H9 (cell line): ENCODE measurements around the gene LRRC28. TPM values are rescaled to one million over a fixed set of nuclear protein-coding genes. Genes with fewer than 3 reads are reported as not detected.

Experiments
- DNase-seq: peaks from one replicate; pipeline ENCODE4 v3.0.0-alpha.2; 2017
- H2AFZ ChIP-seq: one replicate; pipeline ENCODE4 v1.6.1; 2013; ENCODE audit warnings: mild to moderate bottlenecking, low read length, control low read depth, moderate library complexity
- H2AK5ac ChIP-seq: 2 replicates; pipeline ENCODE4 v1.6.1; 2013; ENCODE audit warnings: low read length, control low read depth, mixed read lengths; ENCODE audit not compliant: insufficient read length
- H2BK120ac ChIP-seq: one replicate; pipeline ENCODE4 v1.6.1; 2013; ENCODE audit warnings: low read depth, mild to moderate bottlenecking, low read length, control low read depth, inconsistent platforms; ENCODE audit not compliant: poor library complexity, severe bottlenecking
- H2BK12ac ChIP-seq: 2 replicates; pipeline ENCODE4 v1.6.1; 2013; ENCODE audit warnings: low read length, control low read depth, mixed read lengths, low read depth; ENCODE audit not compliant: insufficient read length
- H2BK15ac ChIP-seq: 2 replicates; pipeline ENCODE4 v1.6.1; 2013; ENCODE audit warnings: low read depth, low read length, control low read depth
- H2BK20ac ChIP-seq: one replicate; pipeline ENCODE4 v1.6.1; 2013; ENCODE audit warnings: low read depth, mild to moderate bottlenecking, low read length, control low read depth, inconsistent platforms; ENCODE audit not compliant: poor library complexity, severe bottlenecking
- H2BK5ac ChIP-seq: 2 replicates; pipeline ENCODE4 v1.6.1; 2013; ENCODE audit warnings: low read length, control low read depth, mixed read lengths; ENCODE audit not compliant: insufficient read length
- H3K14ac ChIP-seq: 2 replicates; pipeline ENCODE4 v1.6.1; 2013; ENCODE audit warnings: low read length, control low read depth; ENCODE audit not compliant: insufficient read depth
- H3K18ac ChIP-seq: 2 replicates; pipeline ENCODE4 v1.6.1; 2013; ENCODE audit warnings: low read depth, mild to moderate bottlenecking, mixed read lengths, low read length, control low read depth; ENCODE audit not compliant: insufficient read length
- H3K23ac ChIP-seq: 2 replicates; pipeline ENCODE4 v1.6.1; 2013; ENCODE audit warnings: low read length, control low read depth, mixed read lengths, low read depth; ENCODE audit not compliant: insufficient read length
- H3K23me2 ChIP-seq: 2 replicates; pipeline ENCODE4 v1.6.1; 2013; ENCODE audit warnings: low read depth, mild to moderate bottlenecking, mixed read lengths, low read length, control low read depth; ENCODE audit not compliant: insufficient read length, poor library complexity, severe bottlenecking
- H3K27ac ChIP-seq: 2 replicates; pipeline ENCODE4 v1.5.1; 2013; ENCODE audit warnings: low read length, control low read depth, mixed read lengths, low read depth; ENCODE audit not compliant: insufficient read length
- H3K27me3 ChIP-seq: 2 replicates; pipeline ENCODE4 v1.6.1; 2013; ENCODE audit warnings: low read length, control low read depth, inconsistent platforms; ENCODE audit not compliant: insufficient read depth
- H3K4ac ChIP-seq: 2 replicates; pipeline ENCODE4 v1.6.1; 2013; ENCODE audit warnings: low read depth, mild to moderate bottlenecking, control low read depth, inconsistent platforms, low read length, moderate library complexity
- H3K4me1 ChIP-seq: 2 replicates; pipeline ENCODE4 v1.6.1; 2013; ENCODE audit warnings: low read length, control low read depth, inconsistent platforms; ENCODE audit not compliant: insufficient read depth
- H3K4me2 ChIP-seq: 2 replicates; pipeline ENCODE4 v1.6.1; 2013; ENCODE audit warnings: low read length, control low read depth, mixed read lengths; ENCODE audit not compliant: insufficient read length, insufficient read depth
- H3K56ac ChIP-seq: 2 replicates; pipeline ENCODE4 v1.6.1; 2013; ENCODE audit warnings: low read depth, mild to moderate bottlenecking, mixed read lengths, low read length, control low read depth; ENCODE audit not compliant: insufficient read length
- H3K79me1 ChIP-seq: 2 replicates; pipeline ENCODE4 v1.6.1; 2013; ENCODE audit warnings: low read depth, mild to moderate bottlenecking, moderate library complexity, low read length, control low read depth, inconsistent platforms; ENCODE audit not compliant: insufficient read depth, poor library complexity, severe bottlenecking
- H3K79me2 ChIP-seq: 2 replicates; pipeline ENCODE4 v1.6.1; 2013; ENCODE audit warnings: low read length, control low read depth, inconsistent platforms; ENCODE audit not compliant: insufficient read depth
- H3K9ac ChIP-seq: 2 replicates; pipeline ENCODE4 v1.6.1; 2013; ENCODE audit warnings: low read length, control low read depth, mixed read lengths; ENCODE audit not compliant: insufficient read length; ENCODE audit errors: extremely low read depth
- H3K9me3 ChIP-seq: one replicate; pipeline ENCODE4 v1.6.1; 2013; ENCODE audit warnings: low read depth, low read length, inconsistent platforms; ENCODE audit not compliant: control insufficient read depth
- H3T11ph ChIP-seq: one replicate; pipeline ENCODE4 v1.6.1; 2013; ENCODE audit warnings: mild to moderate bottlenecking, low read length, control low read depth, inconsistent platforms
- H4K20me1 ChIP-seq: one replicate; pipeline ENCODE4 v1.6.1; 2013; ENCODE audit not compliant: control insufficient read depth, insufficient read length, insufficient read depth
- H4K5ac ChIP-seq: 2 replicates; pipeline ENCODE4 v1.6.1; 2013; ENCODE audit warnings: low read depth, mild to moderate bottlenecking, mixed read lengths, low read length, control low read depth; ENCODE audit not compliant: insufficient read length
- H4K8ac ChIP-seq: replicated peaks from 2 replicates; pipeline ENCODE4 v1.6.1; 2013; ENCODE audit warnings: low read length, control low read depth, mixed read lengths, low read depth; ENCODE audit not compliant: insufficient read length
- H4K91ac ChIP-seq: 2 replicates; pipeline ENCODE4 v1.6.1; 2013; ENCODE audit warnings: low read depth, mild to moderate bottlenecking, moderate library complexity, mixed read lengths, low read length, control low read depth; ENCODE audit not compliant: insufficient read length
- H3K27ac Mint-ChIP-seq, 3 experiments: 2 replicates in 2 of 3; 3 replicates in 1 of 3; pipeline ENCODE4 v1.8.0; 2020 to 2021; ENCODE audit warnings: mixed read lengths in 3 of 3, mild to moderate bottlenecking in 1 of 3, moderate library complexity in 1 of 3
- H3K27me3 Mint-ChIP-seq: 2 replicates; pipeline ENCODE4 v1.8.0; 2021; ENCODE audit warnings: low read depth, mild to moderate bottlenecking, moderate library complexity, mixed read lengths
- H3K36me3 Mint-ChIP-seq, 3 experiments: 2 replicates in 2 of 3; 3 replicates in 1 of 3; pipeline ENCODE4 v1.8.0; 2020 to 2021; ENCODE audit warnings: low read depth in 3 of 3, mixed read lengths in 3 of 3; ENCODE audit not compliant: insufficient read depth in 1 of 3
- H3K4me1 Mint-ChIP-seq, 2 experiments: 2 replicates each; pipeline ENCODE4 v1.8.0; 2020; ENCODE audit warnings: mixed read lengths in 2 of 2
- H3K4me3 Mint-ChIP-seq, 2 experiments: 2 replicates in 1 of 2; 3 replicates in 1 of 2; pipeline ENCODE4 v1.8.0; 2020 to 2021; ENCODE audit warnings: mild to moderate bottlenecking in 2 of 2, mixed read lengths in 2 of 2, moderate library complexity in 1 of 2
- H3K9me3 Mint-ChIP-seq, 2 experiments: 2 replicates in 1 of 2; 3 replicates in 1 of 2; pipeline ENCODE4 v1.8.0; 2020; ENCODE audit warnings: mild to moderate bottlenecking in 2 of 2, mixed read lengths in 2 of 2, moderate library complexity in 1 of 2
- CTCF ChIP-seq: fragments of 200-600 bp; sonication (generic); conservative IDR thresholded peaks from 3 replicates; pipeline ENCODE4 v1.8.0; 2021; ENCODE audit warnings: antibody characterized with exemption, mild to moderate bottlenecking
- WGBS: extraction: QIAGEN DNeasy Blood & Tissue Kit; methylation state at CpG from one replicate; pipeline ENCODE4 v1.1.7; 2013; ENCODE audit warnings: missing lambda C conversion rate, low lambda C conversion rate, mixed read lengths; ENCODE audit not compliant: insufficient read length; ENCODE audit errors: extremely low coverage; 5-methylcytosine and 5-hydroxymethylcytosine counted together
- total RNA-seq: library from RNA; stranded (reverse); gene quantifications from 2 replicates; pipeline ENCODE4 v1.2.1, GENCODE V29; 2021

LRRC28 gene
- total RNA-seq, 1 experiment from 2014 or later: 17.6 TPM

DNA sequence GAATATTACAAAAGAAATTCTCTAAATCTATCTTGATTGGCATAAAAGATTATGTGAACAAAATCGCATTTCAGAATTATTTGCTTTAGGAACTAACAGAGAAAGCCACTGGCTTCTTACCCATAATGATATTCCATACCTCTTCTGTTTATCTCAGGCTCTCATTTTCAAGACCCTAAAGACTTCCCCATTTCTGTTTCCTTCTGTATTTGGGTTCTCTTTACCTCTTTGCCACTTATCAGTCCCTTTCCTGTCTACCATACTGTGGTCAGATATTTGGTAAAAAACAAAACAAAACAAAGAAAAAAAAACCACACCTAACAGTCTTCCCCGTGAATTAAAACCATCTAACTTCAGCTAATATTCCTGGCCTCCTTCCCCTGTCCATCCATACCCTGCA is 108.5 kb downstream of the LRRC28 start:
- Histone ChIP-seq H3K23me2 (no peaks in the 10 kb centered on the region), H2AFZ (no peak overlapping the region), H3K14ac (no peak overlapping the region), H3K9me3 (no peaks in the 10 kb centered on the region), H3K23ac (no peak overlapping the region), H2BK5ac (no peak overlapping the region), H2BK120ac (no peak overlapping the region), H2BK15ac (no peak overlapping the region), H3K79me1 (no peaks in the 10 kb centered on the region), H3K27ac (no peak overlapping the region), H4K5ac (no peak overlapping the region), H3T11ph (no peak overlapping the region), H3K79me2 (no peaks in the 10 kb centered on the region), H4K91ac (no peak overlapping the region), H4K8ac (no peak overlapping the region), H4K20me1 (no peaks in the 10 kb centered on the region), H3K18ac (no peak overlapping the region), H2AK5ac (no peak overlapping the region), H3K27me3 (no peaks in the 10 kb centered on the region), H2BK20ac (no peak overlapping the region), H3K56ac (no peak overlapping the region), H3K4ac (no peak overlapping the region), H3K9ac (no peak overlapping the region), H3K4me2 (no peak overlapping the region), H2BK12ac (no peak overlapping the region), H3K4me1 (no peaks in the 10 kb centered on the region)
- Mint-ChIP-seq H3K4me3 (no peak overlapping the region), H3K4me1 (no peaks in the 10 kb centered on the region), H3K36me3 (no peaks in the 10 kb centered on the region; a peak in 2 of 7 replicates), H3K9me3 (no peaks in the 10 kb centered on the region), H3K27ac (no peak overlapping the region), H3K27me3 (no peaks in the 10 kb centered on the region)
- no peak for DNase-seq
- no CpG with 5 or more reads among the region's 2 CpGs for WGBS
- no peak for TF ChIP-seq CTCF
